ENCODE data around the gene FRMD4A. TPM values are rescaled to one million over a fixed set of nuclear protein-coding genes. Genes with fewer than 3 reads are reported as not detected.

Gene FRMD4A
- total and polyA plus RNA-seq, 2 of the 4 experiments (the other 2 are of a cell fraction) = 30.3 to 68.8 TPM

GRCh38 chr10:13916384-13916947 lies 414.3 kb downstream of the FRMD4A start:
- H3K27me3 ChIP-seq (ENCODE audit: control insufficient read depth, insufficient read depth, low read length) = no peaks in the 10 kb centered on the region
- H3K4me2 ChIP-seq (ENCODE audit: low read depth, low read length) = no peak overlapping the region
- DNase-seq = no peak
- WGBS, 2 experiments (ENCODE audit: extremely low coverage in 2 of 2, insufficient read length in 1 of 2) = no CpG with 5 or more reads among the region's 4 CpGs
- H2BK20ac ChIP-seq (ENCODE audit: low read depth, low read length) = no peak overlapping the region
- no peak overlapping the region for H2AFZ ChIP-seq (replicated peaks; ENCODE audit: low read length, poor library complexity)
- no peak overlapping the region; the same call in 1 of the 2 replicates for H4K5ac ChIP-seq (ENCODE audit: low read depth, low read length)
- no peak overlapping the region for H3K27ac ChIP-seq (ENCODE audit: insufficient read depth, low read length)
- H3K18ac ChIP-seq (ENCODE audit: low read depth, low read length) = no peak overlapping the region
- no peak overlapping the region for H2AK9ac ChIP-seq (replicated peaks; ENCODE audit: low read depth, low read length, poor library complexity)
- H4K20me1 ChIP-seq (ENCODE audit: insufficient read depth, low read length) = no peaks in the 10 kb centered on the region; the same call in 1 of the 2 replicates
- no peak overlapping the region for H3K56ac ChIP-seq (ENCODE audit: extremely low read depth, insufficient read depth, low read length)
- no peak overlapping the region for H3K14ac ChIP-seq (replicated peaks; ENCODE audit: low read depth, low read length)
- dilution Hi-C loops (cut with HindIII; ENCODE audit: low sequenced_read_pairs, unreplicated experiment) (no loop called here), intact Hi-C loops (cut with micrococcal nuclease) (no loop called here), in situ Hi-C loops (cut with MboI; ENCODE audit: low sequenced_read_pairs) (no loop called here)
- H3K4ac ChIP-seq (ENCODE audit: low read depth, low read length) = no peak overlapping the region
- ATAC-seq (ENCODE audit: low read depth) = no peak
- H3K79me1 ChIP-seq (ENCODE audit: low read depth in 1 of 2, low read length in 2 of 2) = peaks cover 0 to 14% of the 10 kb centered on the region in 2 experiments; a peak in 2 of 4 replicates
- H3K36me3 ChIP-seq (ENCODE audit: control insufficient read depth, insufficient read depth, low read length) = no peaks in the 10 kb centered on the region
- no peak overlapping the region for H3K23ac ChIP-seq (ENCODE audit: low read depth, low read length)
- CTCF ChIA-PET = no interaction called here
- H3K4me1 ChIP-seq (ENCODE audit: control insufficient read depth, insufficient read depth, low read length) = peaks cover 9% of the 10 kb centered on the region
- H4K91ac ChIP-seq (ENCODE audit: insufficient read depth, low read depth, low read length) = no peak overlapping the region
- no peak overlapping the region for H3K4me3 ChIP-seq (ENCODE audit: insufficient read depth, low read depth, low read length)
- H2BK120ac ChIP-seq (ENCODE audit: low read depth, low read length) = no peak overlapping the region
- no peak overlapping the region for H4K8ac ChIP-seq (ENCODE audit: low read depth in 2 of 2, low read length in 2 of 2)
- TF ChIP-seq RCOR1 (IDR thresholded peaks at IDR 0.05; ENCODE audit: insufficient replicate concordance, low read length) (no peak), MAFK (IDR thresholded peaks at IDR 0.05; ENCODE audit: low read depth, low read length) (peak; percentile 79)
- H2BK15ac ChIP-seq (ENCODE audit: low read depth, low read length) = no peak overlapping the region
- H2BK5ac ChIP-seq (ENCODE audit: low read depth, low read length, poor library complexity, severe bottlenecking) = no peak overlapping the region
- H2AK5ac ChIP-seq (ENCODE audit: low read depth, low read length) = no peak overlapping the region
- no peaks in the 10 kb centered on the region for H3K9me3 ChIP-seq (ENCODE audit: control insufficient read depth, insufficient read depth, low read length)
- no TSS peak for BruUV-seq (replicated peaks)
- H3K9ac ChIP-seq (ENCODE audit: low read depth, low read length) = no peak overlapping the region
- H3K9me1 ChIP-seq (ENCODE audit: insufficient read depth, low read length) = peaks cover 1% of the 10 kb centered on the region; the same call in 1 of the 2 replicates
- POLR2A ChIA-PET (ENCODE audit: unreplicated experiment) = no interaction called here

Measured in IMR-90 (cell line).